Measurements from ENCODE around the gene C2orf42.
"Not testable (repeated sequence)": the region's sequence is repeated elsewhere in the genome, so short reads cannot be mapped to it uniquely, and the experiment has no call there.

The C2orf42 gene

DNA sequence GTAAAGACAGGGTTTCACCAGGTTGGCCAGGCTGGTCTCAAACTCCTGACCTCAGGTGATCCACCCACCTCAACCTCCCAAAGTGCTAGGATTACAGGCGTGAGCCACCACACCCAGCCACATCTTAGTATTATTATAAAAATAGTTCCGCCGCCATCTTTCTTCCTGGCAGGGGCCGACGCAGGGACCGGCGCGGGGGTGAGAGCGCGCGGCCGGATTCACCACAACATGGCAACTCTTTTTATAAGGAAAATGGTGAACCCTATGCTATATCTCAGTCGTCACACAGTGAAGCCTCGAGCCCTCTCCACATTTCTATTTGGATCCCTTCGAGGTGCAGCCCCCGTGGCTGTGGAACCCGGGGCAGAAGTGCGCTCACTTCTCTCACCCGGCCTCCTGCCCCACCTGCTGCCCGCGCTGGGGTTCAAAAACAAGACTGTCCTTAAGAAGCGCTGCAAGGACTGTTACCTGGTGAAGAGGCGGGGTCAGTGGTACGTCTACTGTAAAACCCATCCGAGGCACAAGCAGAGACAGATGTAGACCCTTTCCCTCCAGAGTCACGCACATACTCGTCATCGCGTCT, 88.4 kb downstream of the C2orf42 start:
- not testable (repeated sequence) for DNase-seq

- DNase-seq = not testable (repeated sequence)
These were observed 89.1 kb downstream of the C2orf42 start for GRCh38 chr2:70101686-70102085.

GRCh38 chr2:70101174-70101573, 89.6 kb downstream of the C2orf42 start:
- no peak for DNase-seq
